OCI-LY7 (cell line): ENCODE results near the gene FRMD3.

Experiments
- EZH2phosphoT487 ChIP-seq: fragments of 200-600 bp; sonication (generic); IDR thresholded peaks from 2 replicates; pipeline ENCODE4 v1.6.1; 2018; ENCODE audit warnings: low read depth, borderline replicate concordance, mild to moderate bottlenecking, mixed run types, antibody characterized with exemption, low read length, moderate library complexity, mixed read lengths
- TF ChIP-seq, protein P1 (sequence below): fragments of 200-600 bp; sonication (generic); conservative IDR thresholded peaks from 2 replicates; pipeline ENCODE4 v1.5.1; 2014; ENCODE audit warnings: mild to moderate bottlenecking, antibody characterized with exemption, low read length, moderate library complexity, mixed read lengths

DNA sequence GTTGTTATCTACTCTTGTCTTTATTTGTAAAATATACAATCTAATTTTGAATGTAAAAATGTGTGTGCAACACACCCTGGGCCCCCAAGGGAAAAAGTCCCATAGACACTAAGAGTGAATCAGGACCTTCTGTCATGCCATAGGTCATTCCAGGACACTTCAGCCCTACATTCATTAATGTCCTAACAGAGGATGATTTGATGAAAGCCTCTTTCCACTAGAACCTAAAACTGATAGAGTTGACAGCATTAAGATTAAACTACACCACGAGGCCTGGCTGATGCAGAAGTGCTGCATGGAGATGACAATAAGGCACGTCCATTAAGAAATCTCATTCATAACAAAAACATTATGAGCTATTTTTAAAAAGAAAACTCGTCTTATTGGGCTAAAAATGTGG lies 46.2 kb downstream of the FRMD3 start:
- TF ChIP-seq, protein P1, sequence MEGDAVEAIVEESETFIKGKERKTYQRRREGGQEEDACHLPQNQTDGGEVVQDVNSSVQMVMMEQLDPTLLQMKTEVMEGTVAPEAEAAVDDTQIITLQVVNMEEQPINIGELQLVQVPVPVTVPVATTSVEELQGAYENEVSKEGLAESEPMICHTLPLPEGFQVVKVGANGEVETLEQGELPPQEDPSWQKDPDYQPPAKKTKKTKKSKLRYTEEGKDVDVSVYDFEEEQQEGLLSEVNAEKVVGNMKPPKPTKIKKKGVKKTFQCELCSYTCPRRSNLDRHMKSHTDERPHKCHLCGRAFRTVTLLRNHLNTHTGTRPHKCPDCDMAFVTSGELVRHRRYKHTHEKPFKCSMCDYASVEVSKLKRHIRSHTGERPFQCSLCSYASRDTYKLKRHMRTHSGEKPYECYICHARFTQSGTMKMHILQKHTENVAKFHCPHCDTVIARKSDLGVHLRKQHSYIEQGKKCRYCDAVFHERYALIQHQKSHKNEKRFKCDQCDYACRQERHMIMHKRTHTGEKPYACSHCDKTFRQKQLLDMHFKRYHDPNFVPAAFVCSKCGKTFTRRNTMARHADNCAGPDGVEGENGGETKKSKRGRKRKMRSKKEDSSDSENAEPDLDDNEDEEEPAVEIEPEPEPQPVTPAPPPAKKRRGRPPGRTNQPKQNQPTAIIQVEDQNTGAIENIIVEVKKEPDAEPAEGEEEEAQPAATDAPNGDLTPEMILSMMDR = no peak
- no peak for TF ChIP-seq EZH2phosphoT487
